CD4-positive, alpha-beta T cell treated with Interferon gamma for 1 hour (primary cell): ENCODE results near the gene CDS2.

Experiments
- DNase-seq: peaks from one replicate; pipeline ENCODE4 v3.0.0-alpha.2; 2020

The CDS2 gene

DNA sequence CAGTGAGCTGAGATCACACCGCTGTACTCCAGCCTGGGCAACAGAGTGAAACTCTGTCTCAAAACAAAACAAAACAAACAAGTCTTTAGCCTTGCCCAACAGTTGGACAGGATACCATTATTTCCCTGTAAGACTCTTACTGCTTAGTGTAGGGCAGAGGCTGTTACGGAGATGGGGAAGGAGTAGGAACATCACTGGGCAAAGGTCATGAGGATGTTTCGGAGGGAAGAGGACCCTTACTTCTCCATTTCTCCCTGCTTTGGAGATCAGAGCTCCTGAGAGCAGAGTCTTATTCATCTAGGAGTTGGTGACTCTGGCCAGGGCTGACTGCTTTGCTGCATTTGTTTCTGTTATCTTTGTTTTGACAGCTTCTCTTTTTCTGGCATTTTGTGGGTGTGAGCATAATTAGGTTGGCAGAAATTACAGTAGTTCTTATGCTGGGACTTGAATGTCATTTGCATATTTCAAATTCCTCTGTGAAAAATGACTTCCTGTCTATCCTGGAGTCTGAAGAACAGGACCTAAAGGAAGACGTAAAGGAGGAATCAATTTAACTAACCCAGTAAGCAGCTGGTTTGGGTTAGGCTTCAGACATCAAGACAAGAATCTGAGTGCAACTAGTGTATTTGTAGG, 89.0 kb downstream of the CDS2 start:
- DNase-seq: no peak

DNA sequence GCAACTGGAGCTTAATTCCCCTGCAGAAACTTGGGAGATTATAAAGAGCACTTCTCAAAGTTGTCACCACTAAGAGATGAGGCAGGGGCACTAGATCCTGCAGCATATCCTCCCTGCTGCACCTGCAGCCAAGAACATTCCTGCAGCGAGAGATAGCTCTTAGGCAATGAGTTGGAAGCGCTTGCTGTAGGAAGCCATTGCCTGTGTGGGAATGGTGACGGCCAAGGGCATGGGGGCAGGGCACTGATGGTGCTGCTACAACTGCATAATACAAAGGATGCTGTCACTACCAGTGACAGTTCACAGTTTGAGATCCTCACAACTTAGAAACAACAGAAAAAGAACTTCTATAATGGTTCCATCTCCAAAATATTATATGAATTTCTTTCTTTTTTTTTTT, 89.9 kb downstream of the CDS2 start:
- no peak for DNase-seq

DNA sequence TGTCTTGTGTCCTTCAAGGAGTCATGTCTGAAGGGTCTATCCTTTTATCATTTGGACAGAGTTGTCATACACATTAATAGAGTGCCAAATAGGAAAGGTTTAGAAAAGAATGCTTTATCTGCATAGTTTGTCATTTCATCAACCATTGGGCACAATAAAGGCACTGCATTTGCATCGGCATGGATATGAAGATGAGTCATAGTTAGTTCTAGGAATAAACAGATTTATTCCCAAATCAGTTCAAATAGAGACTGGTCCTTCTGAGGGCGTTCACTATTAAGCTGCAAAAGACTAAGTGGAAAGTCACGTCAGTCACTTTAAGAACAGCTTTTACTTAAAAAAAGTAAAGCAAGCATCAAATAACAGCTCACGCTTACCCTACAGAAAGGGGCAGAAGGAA, 90.8 kb downstream of the CDS2 start:
- DNase-seq: no peak

DNA sequence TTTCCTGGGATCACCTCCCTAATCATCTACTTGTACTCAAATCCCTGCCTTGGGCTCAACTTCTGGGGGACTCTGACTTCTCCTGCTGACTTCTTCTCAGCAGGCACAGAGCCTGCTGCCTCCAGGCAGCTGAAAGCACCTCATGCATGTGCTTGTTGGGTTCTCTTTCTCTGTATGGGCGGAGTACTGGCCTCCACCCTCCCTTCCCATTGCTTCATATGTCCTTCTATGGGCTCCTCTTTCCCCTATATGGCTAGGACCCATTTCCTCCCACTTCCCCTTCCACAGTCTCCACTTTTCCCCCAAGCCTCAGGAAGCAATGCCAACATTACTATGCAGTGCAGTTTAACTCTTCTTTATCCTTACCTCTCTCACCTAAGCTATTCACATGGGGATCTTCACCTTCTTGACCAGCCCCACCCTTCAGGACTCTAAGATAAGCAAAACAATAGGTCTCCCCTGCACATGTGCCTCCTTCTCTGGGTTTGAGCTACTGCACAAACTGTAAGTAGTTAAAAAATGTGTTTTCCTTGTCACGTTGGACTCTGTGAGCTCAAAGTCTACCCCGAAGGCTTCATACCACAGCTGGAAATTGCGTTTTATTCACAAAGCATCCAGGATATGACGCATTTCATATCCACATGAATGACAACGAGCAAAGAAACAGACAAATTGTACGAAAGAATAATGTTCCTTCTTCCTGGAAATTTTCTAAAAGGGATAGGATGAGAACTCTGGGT, 93.7 kb downstream of the CDS2 start:
- no peak for DNase-seq

- no peak for DNase-seq
Measured at GRCh38 chr20:5221061-5221430, 94.2 kb downstream of the CDS2 start.

- DNase-seq: peak; percentile 32
Measured at GRCh38 chr20:5222919-5223634, 96.3 kb downstream of the CDS2 start.

GRCh38 chr20:5230544-5230943, 103.7 kb downstream of the CDS2 start:
- no peak for DNase-seq

DNA sequence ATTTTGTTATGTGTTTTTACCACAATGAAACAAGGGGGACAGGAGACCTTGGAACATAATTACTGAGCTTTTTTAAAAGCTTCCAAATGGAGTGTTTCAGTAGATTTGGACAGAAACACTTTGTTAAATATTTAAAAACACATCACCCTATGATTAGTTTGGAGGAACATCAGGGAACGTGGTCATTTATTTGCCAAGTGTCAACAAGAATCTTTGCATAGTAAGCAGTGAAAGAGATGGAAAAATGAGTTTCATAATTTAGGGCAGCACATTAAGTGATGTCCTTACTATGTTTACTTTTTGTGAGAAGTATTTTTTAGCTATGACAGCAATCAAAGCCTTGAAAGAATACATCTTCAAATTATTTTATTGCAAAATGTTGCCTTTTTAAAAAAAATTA, 107.3 kb downstream of the CDS2 start:
- no peak for DNase-seq

GRCh38 chr20:5234978-5235377, 108.2 kb downstream of the CDS2 start:
- no peak for DNase-seq
